Measurements from ENCODE around the gene CAMK2N2.

CAMK2N2 gene

GRCh38 chr3:184240384-184241140, 20.8 kb downstream of the CAMK2N2 start:
- no peak for DNase-seq (ENCODE audit: low read depth)

DNA sequence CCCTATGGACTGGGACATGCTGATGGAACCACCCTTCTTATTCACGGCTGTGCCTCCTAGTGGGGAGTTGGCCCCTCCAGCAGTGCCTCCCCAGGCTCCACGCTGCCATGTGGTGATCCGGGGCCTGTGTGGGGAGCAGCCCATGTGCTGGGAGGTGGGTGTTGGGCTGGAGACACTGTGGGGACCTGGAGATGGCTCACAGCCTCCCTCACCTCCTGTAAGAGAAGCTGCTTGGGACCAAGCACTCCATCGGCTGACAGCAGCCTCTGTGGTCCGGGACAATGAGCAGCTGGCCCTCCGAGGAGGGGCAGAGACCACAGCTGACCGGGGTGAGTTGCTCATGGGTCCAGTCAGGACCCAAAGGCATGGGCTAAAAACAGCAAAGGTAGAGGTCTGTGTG, 21.6 kb downstream of the CAMK2N2 start:
- DNase-seq (ENCODE audit: low read depth), result no peak

GRCh38 chr3:184239221-184239620, 22.1 kb downstream of the CAMK2N2 start:
- DNase-seq (ENCODE audit: low read depth), result no peak

GRCh38 chr3:184238246-184238818, 23.0 kb downstream of the CAMK2N2 start:
- DNase-seq (ENCODE audit: low read depth), result no peak

GRCh38 chr3:184237807-184238206, 23.5 kb downstream of the CAMK2N2 start:
- no peak for DNase-seq (ENCODE audit: low read depth)

- no peak for DNase-seq (ENCODE audit: low read depth)
These were observed 24.1 kb downstream of the CAMK2N2 start for GRCh38 chr3:184237211-184237610.

GRCh38 chr3:184236636-184237035, 24.7 kb downstream of the CAMK2N2 start:
- no peak for DNase-seq (ENCODE audit: low read depth)

DNA sequence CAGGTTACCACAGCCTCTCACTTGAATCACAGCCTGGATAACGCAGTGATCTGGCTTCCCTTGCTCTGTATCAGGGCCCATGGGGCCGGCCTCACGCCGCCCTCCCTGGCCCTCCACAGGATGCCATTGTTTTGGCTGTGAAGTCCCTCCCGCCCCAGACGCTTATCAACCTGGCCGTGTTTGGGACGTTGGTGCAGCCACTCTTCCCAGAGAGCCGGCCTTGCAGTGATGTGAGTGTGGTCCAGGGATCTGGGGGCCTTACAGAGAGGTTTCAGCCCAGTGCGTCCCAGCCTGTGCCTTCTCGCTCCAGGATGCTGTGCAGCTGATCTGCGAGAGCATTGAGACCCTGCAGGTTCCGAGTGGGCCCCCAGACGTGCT, 25.3 kb downstream of the CAMK2N2 start:
- no peak for DNase-seq (ENCODE audit: low read depth)

- no peak for DNase-seq (ENCODE audit: low read depth)
These were observed 25.8 kb downstream of the CAMK2N2 start for GRCh38 chr3:184235381-184236032.

DNA sequence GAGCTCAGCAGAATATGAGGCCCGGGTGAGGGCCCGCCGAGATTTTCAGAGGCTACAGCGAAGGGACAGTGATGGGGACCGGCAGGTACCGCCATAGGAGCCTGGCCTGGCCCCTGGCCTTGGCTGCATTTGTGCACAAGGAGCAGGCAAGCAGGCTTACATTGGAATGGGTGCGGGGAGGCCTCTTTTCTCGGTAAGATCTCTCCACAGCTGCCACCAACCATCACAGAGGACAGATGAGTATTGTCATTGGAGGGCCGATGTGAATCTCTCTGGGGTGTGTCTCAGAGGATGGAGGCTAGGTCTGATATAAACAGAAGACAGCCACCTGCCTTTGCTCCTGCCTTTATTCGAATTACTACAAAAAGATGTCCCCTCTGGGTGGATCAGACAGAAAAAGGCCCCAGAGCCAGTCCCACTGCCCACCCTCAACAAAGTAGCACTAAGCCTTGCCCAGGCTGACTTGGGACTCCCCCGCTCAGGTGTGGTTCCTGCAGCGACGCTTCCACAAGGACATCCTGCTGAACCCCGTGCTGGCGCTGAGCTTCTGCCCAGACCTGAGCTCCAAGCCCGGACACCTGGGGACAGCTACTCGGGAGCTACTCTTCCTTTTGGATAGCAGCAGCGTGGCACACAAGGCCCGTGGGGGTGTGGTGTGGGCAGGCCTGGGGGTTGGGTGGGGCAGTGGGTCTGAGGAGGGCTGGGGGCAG, 26.5 kb downstream of the CAMK2N2 start:
- no peak for DNase-seq (ENCODE audit: low read depth)

GRCh38 chr3:184234224-184234623, 27.1 kb downstream of the CAMK2N2 start:
- peak; percentile 36 for DNase-seq (ENCODE audit: low read depth)

DNA sequence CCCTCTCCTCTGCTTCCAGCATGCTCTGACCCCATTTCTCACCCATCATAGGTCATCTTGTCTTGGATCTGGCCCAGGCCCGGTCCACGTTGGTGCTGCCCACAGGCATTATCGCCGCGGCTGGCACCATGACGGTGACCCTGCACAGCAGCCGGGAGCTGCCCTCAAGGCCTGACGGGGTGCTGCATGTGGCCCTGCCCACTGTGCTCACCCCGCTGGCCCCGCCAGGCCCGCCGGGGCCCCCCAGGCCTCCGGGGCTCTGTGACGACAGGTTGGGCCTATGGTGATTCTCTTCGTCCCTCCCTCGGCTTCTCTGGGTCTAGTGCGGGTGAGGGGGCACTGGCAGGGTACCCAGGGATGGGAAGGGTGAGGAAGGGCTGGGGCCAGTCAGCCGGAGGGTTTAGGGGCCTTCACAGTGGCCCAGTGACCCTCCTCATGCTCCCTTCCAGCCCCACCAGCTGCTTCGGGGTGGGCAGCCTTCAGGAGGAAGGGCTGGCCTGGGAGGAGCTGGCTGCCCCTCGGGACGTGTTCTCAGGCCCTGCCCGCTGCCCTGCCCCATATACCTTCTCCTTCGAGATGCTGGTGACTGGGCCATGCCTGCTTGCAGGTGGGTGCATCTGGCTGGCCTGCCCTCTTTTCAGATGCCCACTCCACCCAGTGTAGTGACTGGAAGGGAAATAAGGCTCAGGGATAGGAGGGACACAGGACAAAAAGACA, 28.1 kb downstream of the CAMK2N2 start:
- no peak for DNase-seq (ENCODE audit: low read depth)

GRCh38 chr3:184231671-184232070, 29.7 kb downstream of the CAMK2N2 start:
- DNase-seq (ENCODE audit: low read depth), result no peak

DNA sequence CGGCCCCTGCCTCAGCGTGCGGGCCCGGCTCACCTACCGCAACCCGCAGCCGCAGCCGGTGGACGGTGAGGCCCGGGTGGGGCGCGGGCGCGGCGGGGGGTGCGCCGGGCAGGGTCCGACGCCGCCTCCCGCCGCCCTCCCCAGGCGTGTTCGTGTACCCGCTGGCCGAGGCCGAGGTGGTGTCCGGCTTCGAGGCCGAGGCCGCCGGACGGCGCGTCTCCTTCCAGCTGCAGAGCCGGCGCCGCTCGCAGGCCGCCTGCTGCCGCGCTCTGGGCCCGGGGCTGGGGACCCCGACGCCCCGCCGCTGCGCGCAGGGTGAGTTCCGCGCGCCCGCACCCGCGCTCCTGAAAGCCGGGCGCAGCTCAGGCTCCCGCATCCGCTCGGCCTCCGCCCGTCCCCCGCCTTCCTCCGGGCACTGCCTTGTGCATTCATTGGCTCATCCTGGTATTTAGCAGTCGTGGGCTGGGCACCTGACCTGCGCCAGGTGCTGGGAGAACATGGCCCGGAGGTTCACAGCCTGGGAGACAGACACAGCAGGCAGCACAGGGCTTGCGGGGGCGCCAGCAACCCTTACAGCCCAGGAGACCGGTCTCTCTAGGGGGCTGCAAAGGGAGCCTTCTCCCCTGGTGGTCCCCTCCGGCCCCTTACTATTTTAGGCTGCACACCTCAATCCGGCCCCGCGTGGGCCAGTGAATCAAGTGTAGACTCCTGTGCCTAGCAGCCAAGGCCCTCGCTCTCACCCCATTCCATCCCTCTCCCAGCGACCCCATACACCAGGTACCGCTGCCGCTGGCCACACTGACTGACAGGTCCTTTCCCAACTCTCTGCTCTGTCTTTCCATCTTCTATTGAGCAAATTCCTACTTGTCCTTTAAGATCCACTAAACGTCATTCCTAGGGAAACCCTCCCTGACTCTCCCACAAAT, 30.5 kb downstream of the CAMK2N2 start:
- DNase-seq (ENCODE audit: low read depth), result no peak

- DNase-seq (ENCODE audit: low read depth), result no peak
These were observed 31.2 kb downstream of the CAMK2N2 start for GRCh38 chr3:184230081-184230602.

DNA sequence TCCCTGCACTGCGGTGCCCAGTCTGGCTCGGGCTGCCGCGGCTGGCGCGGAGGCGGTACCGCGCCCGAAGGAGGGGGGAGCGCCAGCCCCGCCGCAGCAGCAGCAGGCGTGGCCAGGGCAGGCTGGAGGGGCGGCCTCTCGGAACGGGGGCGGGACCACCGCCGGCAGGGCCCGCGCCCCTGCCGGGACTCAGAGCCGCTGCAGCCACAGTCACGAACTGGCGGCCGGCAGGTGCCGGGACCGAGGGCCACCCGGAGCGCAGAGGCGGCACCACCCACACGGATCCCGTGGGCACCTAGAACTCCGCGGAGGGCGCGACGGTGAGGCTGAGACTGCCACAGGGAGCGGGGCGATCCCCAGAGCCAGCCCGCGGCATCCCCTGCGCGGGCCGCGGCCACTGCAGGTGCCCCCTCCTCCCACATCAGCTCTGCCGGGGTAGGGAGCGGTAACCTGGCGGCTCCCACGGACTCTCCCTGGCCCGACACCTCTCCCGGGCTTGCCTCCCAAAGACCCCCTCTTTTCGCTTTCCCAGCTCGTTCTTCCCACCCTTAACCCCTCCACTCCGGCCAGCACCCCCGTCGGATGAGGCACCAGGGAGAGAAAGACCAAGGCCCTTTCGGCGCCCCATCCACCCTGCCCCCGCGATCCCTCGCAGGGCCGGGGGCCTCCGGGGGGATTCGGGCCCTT, 31.8 kb downstream of the CAMK2N2 start, which contains the start of gene VWA5B2:
Gene VWA5B2 (plus strand): TSS at position 192 of the 687 bp plus-strand sequence. CDS start 944 bp downstream, outside the sequence.
- DNase-seq (ENCODE audit: low read depth), result no peak

- no peak for DNase-seq (ENCODE audit: low read depth)
These were observed 32.8 kb downstream of the CAMK2N2 start for GRCh38 chr3:184228376-184229137.

GRCh38 chr3:184227481-184227935, 33.8 kb downstream of the CAMK2N2 start:
- DNase-seq (ENCODE audit: low read depth), result no peak

- no peak for DNase-seq (ENCODE audit: low read depth)
These were observed 37.4 kb downstream of the CAMK2N2 start for GRCh38 chr3:184223946-184224345.

Data from stromal cell of bone marrow (primary cell).